K562 (cell line): ENCODE measurements around the gene PHF19. TPM values are rescaled to one million over a fixed set of nuclear protein-coding genes. Genes with fewer than 3 reads are reported as not detected.

Experiments used
- E2F6 ChIP-seq, 2 experiments: IDR thresholded peaks; 2 replicates each; pipeline ENCODE4 v1.6.1; 2011; ENCODE audit warnings: borderline replicate concordance in 1 of 2, control low read depth in 1 of 2, low read depth in 1 of 2, low read length in 1 of 2, mild to moderate bottlenecking in 1 of 2, mixed read lengths in 1 of 2, moderate library complexity in 1 of 2; ENCODE audit not compliant: insufficient read depth in 1 of 2, insufficient read length in 1 of 2, poor library complexity in 1 of 2, severe bottlenecking in 1 of 2; ENCODE audit errors: extremely low read depth in 1 of 2
- EHMT2 ChIP-seq: fragments of 450-650 bp; IDR thresholded peaks from 2 replicates; pipeline ENCODE4 v1.6.1; 2018; ENCODE audit warnings: antibody characterized with exemption
- JUN ChIP-seq, 2 experiments: sonication (generic) in 1 of 2; formaldehyde crosslinking in 1 of 2; IDR thresholded peaks; 2 replicates each; pipeline versions ENCODE4 v1.6.1 to v1.8.0; 2012 to 2022; ENCODE audit warnings: borderline replicate concordance in 2 of 2, mild to moderate bottlenecking in 2 of 2, improper control_type of control experiment in 1 of 2, low read depth in 1 of 2, low read length in 1 of 2, missing genetic modification reagents in 1 of 2
- MEF2D ChIP-seq: conservative IDR thresholded peaks from 2 replicates; pipeline ENCODE4 v1.6.1; 2016; ENCODE audit warnings: low read depth, missing genetic modification characterization, missing compliant biosample characterization
- ZBTB40 ChIP-seq, 2 experiments: fragments of 450-650 bp in 1 of 2; sonication (generic) in 1 of 2; formaldehyde crosslinking in 1 of 2; IDR thresholded peaks; 2 replicates each; pipeline versions ENCODE4 v1.7.1 to v1.9.0; 2016 to 2022; ENCODE audit warnings: inconsistent platforms in 1 of 2, mild to moderate bottlenecking in 1 of 2, missing genetic modification reagents in 1 of 2
- ZBTB8A ChIP-seq: fragments of 450-650 bp; IDR thresholded peaks from 2 replicates; pipeline ENCODE4 v1.6.1; 2018; ENCODE audit warnings: mild to moderate bottlenecking, moderate library complexity; ENCODE audit not compliant: partially characterized antibody
- polyA plus RNA-seq, 8 experiments: library from polyadenylated mRNA; depleted of rRNA in 4 of 8; stranded (reverse) in 5 of 8; unstranded in 3 of 8; fragments of >200 nt; fragmentation: Nextera tagmentation in 2 of 8; fragmentation: Illumina TruSeq in 1 of 8; extraction: Ambion mirVana in 2 of 8; extraction: Trizol in 1 of 8; gene quantifications; 2 replicates each; pipeline versions ENCODE4 v1.2.1 to v1.2.3, GENCODE V29; 2011 to 2014; ENCODE audit warnings: inconsistent platforms in 1 of 8, missing spikeins in 1 of 8
- total RNA-seq, 7 experiments: library from RNA; depleted of rRNA in 6 of 7; stranded (reverse); fragments of >200 nt in 6 of 7; fragmentation: Illumina TruSeq in 2 of 7; extraction: Trizol in 2 of 7; gene quantifications; 2 replicates each; pipeline versions ENCODE4 v1.2.1 to v1.2.3, GENCODE V29; 2011 to 2021; ENCODE audit warnings: low replicate concordance in 1 of 7

PHF19 gene
- total and polyA plus RNA-seq, 9 of the 15 experiments (the other 6 are each of a cell fraction or from before 2014, with no cell fraction given) = 95.8 to 403 (median 255) TPM

- TF ChIP-seq ZBTB40 (IDR thresholded peaks at IDR 0.05) (no peak), ZBTB40 (CRISPR knock-in tag; IDR thresholded peaks at IDR 0.05) (no peak), MEF2D (no peak), E2F6 (IDR thresholded peaks at IDR 0.05; ENCODE audit: borderline replicate concordance in 1 of 2, extremely low read depth in 1 of 2, insufficient read depth in 1 of 2, insufficient read length in 1 of 2, low read depth in 1 of 2, low read length in 1 of 2, poor library complexity in 1 of 2, severe bottlenecking in 1 of 2) (no peak), JUN (IDR thresholded peaks at IDR 0.05; ENCODE audit: borderline replicate concordance, low read depth, low read length) (no peak), JUN (CRISPR knock-in tag; IDR thresholded peaks at IDR 0.05; ENCODE audit: borderline replicate concordance) (0 out of 2 replicates have a peak, but pooled peaks have one; percentile 34), EHMT2 (no peak), ZBTB8A (no peak)
These were observed 46.8 kb downstream of the PHF19 start (continued) for GRCh38 chr9:120830151-120830550.
